SK-N-SH treated with all-trans-retinoic acid at 6 μM for 48 hours (cell line): ENCODE results near the gene MRGPRG.

Experiments
- ATAC-seq: fragments of 200-7000 bp; cut with Tn5 transposase; 3 replicates; pipeline ENCODE4 v1.9.1; 2020; ENCODE audit warnings: mild to moderate bottlenecking, moderate library complexity
- ARNTL ChIP-seq: fragments of 450-650 bp; formaldehyde crosslinking; IDR thresholded peaks from 2 replicates; pipeline ENCODE4 v1.5.0; 2020; ENCODE audit warnings: low read depth, mild to moderate bottlenecking, moderate library complexity, borderline replicate concordance
- CREB5 ChIP-seq: fragments of 250-450 bp; sonication (Bioruptor Pico); IDR thresholded peaks from 2 replicates; pipeline ENCODE4 v1.5.1; 2020; ENCODE audit warnings: low read depth, mild to moderate bottlenecking, moderate library complexity
- CSDC2 ChIP-seq: fragments of 250-450 bp; sonication (Bioruptor Pico); IDR thresholded peaks from 2 replicates; pipeline ENCODE4 v1.5.0; 2020; ENCODE audit warnings: mild to moderate bottlenecking, moderate library complexity
- CSRNP3 ChIP-seq: fragments of 250-450 bp; sonication (Bioruptor Pico); IDR thresholded peaks from 2 replicates; pipeline ENCODE4 v1.5.1; 2021; ENCODE audit warnings: mild to moderate bottlenecking, moderate library complexity
- ESRRG ChIP-seq: fragments of 250-450 bp; sonication (Bioruptor Pico); IDR thresholded peaks from 2 replicates; pipeline ENCODE4 v1.6.1; 2021; ENCODE audit warnings: mild to moderate bottlenecking
- GLIS3 ChIP-seq: fragments of 250-450 bp; sonication (Bioruptor Pico); IDR thresholded peaks from 2 replicates; pipeline ENCODE4 v1.5.0; 2020; ENCODE audit warnings: mild to moderate bottlenecking, moderate library complexity
- OSR1 ChIP-seq: fragments of 250-450 bp; sonication (Bioruptor Pico); IDR thresholded peaks from 2 replicates; pipeline ENCODE4 v1.8.0; 2022; ENCODE audit warnings: moderate library complexity, mild to moderate bottlenecking, inconsistent platforms
- PATZ1 ChIP-seq: fragments of 250-450 bp; sonication (Bioruptor Pico); IDR thresholded peaks from 2 replicates; pipeline ENCODE4 v1.8.0; 2020; ENCODE audit warnings: mild to moderate bottlenecking, moderate library complexity, borderline replicate concordance
- POU6F1 ChIP-seq: fragments of 250-450 bp; sonication (Bioruptor Pico); IDR thresholded peaks from 2 replicates; pipeline ENCODE4 v1.8.0; 2021; ENCODE audit warnings: low read depth, mild to moderate bottlenecking, moderate library complexity, borderline replicate concordance
- PPARA ChIP-seq: fragments of 250-450 bp; sonication (Bioruptor Pico); IDR thresholded peaks from 2 replicates; pipeline ENCODE4 v1.5.0; 2020; ENCODE audit warnings: mild to moderate bottlenecking, borderline replicate concordance
- RARB ChIP-seq: fragments of 250-450 bp; sonication (Bioruptor Pico); IDR thresholded peaks from 2 replicates; pipeline ENCODE4 v1.8.0; 2021; ENCODE audit warnings: mild to moderate bottlenecking, moderate library complexity
- SNAI2 ChIP-seq: fragments of 250-450 bp; sonication (Bioruptor Pico); IDR thresholded peaks from 2 replicates; pipeline ENCODE4 v1.5.0; 2020; ENCODE audit warnings: mild to moderate bottlenecking, moderate library complexity
- TCF4 ChIP-seq: fragments of 250-450 bp; sonication (Bioruptor Pico); IDR thresholded peaks from 2 replicates; pipeline ENCODE4 v1.8.0; 2021; ENCODE audit warnings: mild to moderate bottlenecking, moderate library complexity, borderline replicate concordance
- TOX ChIP-seq: fragments of 250-450 bp; sonication (Bioruptor Pico); IDR thresholded peaks from 2 replicates; pipeline ENCODE4 v1.8.0; 2021; ENCODE audit warnings: mild to moderate bottlenecking, moderate library complexity, borderline replicate concordance
- TSHZ2 ChIP-seq: fragments of 250-450 bp; sonication (Bioruptor Pico); IDR thresholded peaks from 2 replicates; pipeline ENCODE4 v1.5.0; 2020; ENCODE audit warnings: mild to moderate bottlenecking, moderate library complexity
- ZC3H10 ChIP-seq: fragments of 250-450 bp; sonication (Bioruptor Pico); IDR thresholded peaks from 2 replicates; pipeline ENCODE4 v1.5.1; 2021; ENCODE audit warnings: mild to moderate bottlenecking, moderate library complexity
- ZFP3 ChIP-seq: fragments of 250-450 bp; sonication (Bioruptor Pico); IDR thresholded peaks from 2 replicates; pipeline ENCODE4 v1.5.0; 2020; ENCODE audit warnings: mild to moderate bottlenecking, moderate library complexity
- ZFP30 ChIP-seq: fragments of 450-650 bp; formaldehyde crosslinking; IDR thresholded peaks from 2 replicates; pipeline ENCODE4 v1.5.0; 2022; ENCODE audit warnings: mild to moderate bottlenecking, moderate library complexity
- ZNF8 ChIP-seq: fragments of 450-650 bp; formaldehyde crosslinking; IDR thresholded peaks from 2 replicates; pipeline ENCODE4 v1.5.0; 2020; ENCODE audit warnings: mild to moderate bottlenecking, moderate library complexity

The MRGPRG gene

GRCh38 chr11:3217818-3218482 lies 663 bp downstream of the MRGPRG start:
- no peak for TF ChIP-seq TSHZ2 (CRISPR knock-in tag)
- TF ChIP-seq PATZ1 (CRISPR knock-in tag) = no peak
- TF ChIP-seq OSR1 = no peak
- no peak for TF ChIP-seq ZNF8
- no peak for TF ChIP-seq ESRRG (CRISPR knock-in tag)
- no peak for TF ChIP-seq RARB (CRISPR knock-in tag)
- TF ChIP-seq TCF4 (CRISPR knock-in tag) = no peak
- no peak for TF ChIP-seq GLIS3 (CRISPR knock-in tag)
- no peak for TF ChIP-seq TOX (CRISPR knock-in tag)
- no peak for TF ChIP-seq SNAI2 (CRISPR knock-in tag)
- TF ChIP-seq CREB5 = no peak
- TF ChIP-seq ARNTL (CRISPR knock-in tag) = no peak
- no peak for TF ChIP-seq CSRNP3 (CRISPR knock-in tag)
- no peak for TF ChIP-seq ZFP30 (CRISPR knock-in tag)
- TF ChIP-seq ZC3H10 (CRISPR knock-in tag) = no peak
- no peak for TF ChIP-seq POU6F1 (CRISPR knock-in tag)
- TF ChIP-seq, all 23 proteins: peak for 0
- ATAC-seq = no peak

- TF ChIP-seq CSRNP3 (CRISPR knock-in tag) = no peak
- no peak for TF ChIP-seq PPARA (CRISPR knock-in tag)
- no peak for TF ChIP-seq ARNTL (CRISPR knock-in tag)
- no peak for TF ChIP-seq TOX (CRISPR knock-in tag)
- TF ChIP-seq POU6F1 (CRISPR knock-in tag) = no peak
- no peak for TF ChIP-seq ZC3H10 (CRISPR knock-in tag)
- no peak for TF ChIP-seq ZFP3
- no peak for TF ChIP-seq RARB (CRISPR knock-in tag)
- TF ChIP-seq CREB5 = no peak
- TF ChIP-seq CSDC2 = no peak
- no peak for TF ChIP-seq SNAI2 (CRISPR knock-in tag)
- no peak for TF ChIP-seq TSHZ2 (CRISPR knock-in tag)
- no peak for TF ChIP-seq GLIS3 (CRISPR knock-in tag)
- ATAC-seq = no peak
Measured at GRCh38 chr11:3216027-3216525, 2.5 kb downstream of the MRGPRG start.
